GM12878 (cell line): ENCODE data around the gene PRRT1. TPM values are rescaled to one million over a fixed set of nuclear protein-coding genes. Genes with fewer than 3 reads are reported as not detected.

Source experiments
- ATAC-seq: fragments of 200-7000 bp; cut with Tn5 transposase; 3 replicates; pipeline ENCODE4 v1.9.1; 2020; ENCODE audit warnings: mild to moderate bottlenecking, moderate library complexity
- BruUV-seq: library from RNA; stranded (reverse); fragments of 400-500 nt; replicated peaks from 2 replicates; lab custom pipeline; 2021; lab: Mats Ljungman, UMichigan
- CTCF ChIA-PET: fragments of 300-600 bp; sonication (Branson Sonifier 250); formaldehyde crosslinking; extraction: SDS; loops from one replicate; lab custom pipeline; 2021; ENCODE audit warnings: inconsistent platforms; lab: Yijun Ruan, JAX
- POLR2A ChIA-PET: fragments of 350-600 bp; formaldehyde crosslinking; extraction: SDS; loops from one replicate; lab custom pipeline; 2021; ENCODE audit warnings: inconsistent platforms; lab: Charles Lee
- RAD21 ChIA-PET: fragments of 300-600 bp; sonication (Branson Sonifier 250); formaldehyde crosslinking; loops from one replicate; lab custom pipeline; 2023; ENCODE audit warnings: antibody characterized with exemption; ENCODE audit not compliant: unreplicated experiment; lab: Charles Lee
- SMC1A ChIA-PET: fragments of 300-600 bp; sonication (Branson Sonifier 250); formaldehyde crosslinking; loops from one replicate; lab custom pipeline; 2023; ENCODE audit not compliant: unreplicated experiment, uncharacterized antibody; lab: Charles Lee
- DNase-seq: peaks from one replicate; pipeline ENCODE4 v3.0.0-alpha.2; 2011; ENCODE audit warnings: low read depth, low spot score
- FAIRE-seq: peaks from 3 replicates; lab custom pipeline; 2011; peaks lifted over from hg19 to GRCh38; lab: Jason Lieb, UNC
- H2AFZ ChIP-seq: 2 replicates; pipeline ENCODE4 v1.6.0; 2011; ENCODE audit warnings: low read depth, low read length, control low read depth; ENCODE audit not compliant: control insufficient read depth
- H3K27ac ChIP-seq: 2 replicates; pipeline ENCODE4 v1.5.1; 2011; ENCODE audit warnings: control low read depth; ENCODE audit not compliant: control insufficient read depth, insufficient read depth
- H3K27me3 ChIP-seq, 2 experiments: replicated peaks in 1 of 2; 2 replicates each; pipeline versions ENCODE4 v1.6.0 to v1.6.1; 2011; ENCODE audit warnings: low read length in 1 of 2; ENCODE audit not compliant: control insufficient read depth in 2 of 2, insufficient read depth in 2 of 2
- H3K36me3 ChIP-seq, 2 experiments: 2 replicates each; pipeline ENCODE4 v1.5.1; 2011; ENCODE audit warnings: low read length in 1 of 2; ENCODE audit not compliant: control insufficient read depth in 2 of 2, insufficient read depth in 2 of 2
- H3K4me1 ChIP-seq: 2 replicates; pipeline ENCODE4 v1.6.1; 2011; ENCODE audit warnings: mild to moderate bottlenecking, low read length, moderate library complexity, mixed read lengths; ENCODE audit not compliant: control insufficient read depth, insufficient read depth
- H3K4me2 ChIP-seq: 2 replicates; pipeline ENCODE4 v1.6.0; 2011; ENCODE audit warnings: control low read depth; ENCODE audit not compliant: control insufficient read depth, insufficient read depth
- H3K4me3 ChIP-seq: fragments of 200-600 bp; sonication (generic); 2 replicates; pipeline ENCODE4 v1.5.1; 2016
- H3K79me2 ChIP-seq: 2 replicates; pipeline ENCODE4 v1.6.0; 2011; ENCODE audit warnings: low read length; ENCODE audit not compliant: control insufficient read depth, insufficient read depth
- H3K9ac ChIP-seq: 2 replicates; pipeline ENCODE4 v1.8.0; 2011; ENCODE audit warnings: low read length, control low read depth, mixed read lengths; ENCODE audit not compliant: control insufficient read depth, insufficient read depth
- H3K9me3 ChIP-seq: replicated peaks from 3 replicates; pipeline ENCODE4 v1.5.1; 2011; ENCODE audit warnings: mild to moderate bottlenecking, low read length; ENCODE audit not compliant: control insufficient read depth, insufficient read depth
- H4K20me1 ChIP-seq: 2 replicates; pipeline ENCODE4 v1.6.0; 2011; ENCODE audit not compliant: control insufficient read depth, insufficient read depth
- CEBPB ChIP-seq, 2 experiments: fragments of 150-350 bp in 1 of 2; IDR thresholded peaks; 2 replicates each; pipeline ENCODE4 v1.6.1; 2012 to 2014; ENCODE audit warnings: low read depth in 2 of 2, low read length in 2 of 2, borderline replicate concordance in 1 of 2, inconsistent platforms in 1 of 2
- KLF5 ChIP-seq: fragments of 450-650 bp; IDR thresholded peaks from 2 replicates; pipeline ENCODE4 v1.6.1; 2014; ENCODE audit warnings: mild to moderate bottlenecking; ENCODE audit not compliant: partially characterized antibody
- MTA3 ChIP-seq: IDR thresholded peaks from 2 replicates; pipeline ENCODE4 v1.6.1; 2012; ENCODE audit warnings: low read length, inconsistent platforms, borderline replicate concordance
- MYB ChIP-seq: fragments of 150-350 bp; IDR thresholded peaks from 2 replicates; pipeline ENCODE4 v1.6.1; 2014; ENCODE audit warnings: mild to moderate bottlenecking, low read depth, low read length, borderline replicate concordance
- PML ChIP-seq: IDR thresholded peaks from 2 replicates; pipeline ENCODE4 v1.6.1; 2012; ENCODE audit warnings: low read length, inconsistent platforms
- POLR2A ChIP-seq: IDR thresholded peaks from 2 replicates; pipeline ENCODE4 v1.6.1; 2011; ENCODE audit warnings: low read depth, mild to moderate bottlenecking, low read length
- RCOR1 ChIP-seq: conservative IDR thresholded peaks from 2 replicates; pipeline ENCODE4 v1.6.1; 2012; ENCODE audit warnings: low read depth, low read length, improper control_type of control experiment
- WGBS: methylation state at CpG from one replicate; pipeline ENCODE4 v1.1.6; 2016; ENCODE audit warnings: low lambda C conversion rate; ENCODE audit not compliant: insufficient replicate concordance, insufficient coverage; ENCODE audit errors: missing lambda C conversion rate; 5-methylcytosine and 5-hydroxymethylcytosine counted together
- in situ Hi-C: fragments of 300-500 bp; cut with MboI; formaldehyde crosslinking; loops from 9 replicates; pipeline ENCODE4 v1.14.3; 2018; ENCODE audit warnings: mixed read lengths
- intact Hi-C: fragments of 100-400 bp; cut with micrococcal nuclease; formaldehyde crosslinking; loops from one replicate; pipeline ENCODE4 v1.14.2; 2022; ENCODE audit not compliant: unreplicated experiment
- polyA plus RNA-seq, 11 experiments: library from polyadenylated mRNA; depleted of rRNA in 4 of 11; unstranded in 6 of 11; stranded (reverse) in 5 of 11; fragments of >200 nt; fragmentation: Nextera tagmentation in 4 of 11; fragmentation: Illumina TruSeq in 1 of 11; extraction: Ambion mirVana in 4 of 11; extraction: Trizol in 1 of 11; gene quantifications; 1 replicate in 1 of 11; 2 replicates in 10 of 11; pipeline versions ENCODE4 v1.2.1 to v1.2.3, GENCODE V29; 2011 to 2016; ENCODE audit warnings: inconsistent platforms in 2 of 11, missing spikeins in 2 of 11, low read depth in 1 of 11
- total RNA-seq, 4 experiments: library from RNA; depleted of rRNA in 3 of 4; stranded (reverse); fragments of >200 nt in 3 of 4; fragmentation: Illumina TruSeq in 1 of 4; extraction: Trizol in 1 of 4; gene quantifications; 2 replicates each; pipeline versions ENCODE4 v1.2.1 to v1.2.3, GENCODE V29; 2013 to 2021
- TF ChIP-seq, protein P1 (sequence below): fragments of 450-650 bp; IDR thresholded peaks from 2 replicates; pipeline ENCODE4 v1.6.1; 2016; ENCODE audit warnings: mild to moderate bottlenecking

PRRT1 gene
- total and polyA plus RNA-seq, 10 of the 15 experiments (the other 5 are each of a cell fraction or from before 2014, with no cell fraction given), result 0.04 to 0.15 (median 0.10) TPM; not detected in 6

DNA sequence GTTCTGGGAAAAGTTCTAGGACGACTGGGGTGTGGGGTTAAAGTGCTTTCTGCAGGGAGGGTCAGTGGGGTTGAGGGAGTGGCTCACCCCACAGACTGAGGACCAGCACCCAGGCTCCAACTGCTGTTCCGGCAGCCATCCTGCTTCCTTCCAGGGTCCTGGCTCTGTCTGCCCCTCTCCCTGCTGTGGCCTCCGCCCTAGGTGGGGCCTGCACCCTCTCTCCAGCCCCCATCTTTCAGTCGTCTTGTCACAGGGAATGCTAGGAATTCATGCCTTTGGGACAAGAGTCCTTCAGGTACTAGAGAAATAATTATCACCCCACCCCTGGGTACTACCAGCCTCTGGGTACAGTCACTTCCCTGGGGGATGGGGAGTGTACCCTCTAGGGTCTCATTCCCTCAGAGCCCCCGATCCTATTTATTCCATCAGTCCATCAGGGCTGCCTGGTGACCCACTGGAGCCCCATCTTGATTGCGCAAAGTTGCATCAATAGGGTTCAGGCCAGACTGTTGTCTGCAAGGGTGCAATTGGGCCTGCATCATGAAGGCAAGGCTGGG is 32.4 kb upstream of the PRRT1 start, which contains the start of gene AGER:
Gene AGER, minus strand, starts transcription at position 170 of the 557 bp plus-strand sequence. Its CDS starts 31 bp downstream, at position 139.
- no peak within 1 kb of the TSS for H3K27ac ChIP-seq
- H4K20me1 ChIP-seq, result no peaks in the 10 kb centered on the region
- ChIA-PET SMC1A (no interaction called here), RAD21 (no interaction called here), POLR2A (interaction anchor here (1.2 kb wide), 1 partner anchor 12 kb away, joined by 5 read pairs; no protein-coding TSS in a partner anchor), CTCF (no interaction called here)
- H3K4me2 ChIP-seq, result no peak within 1 kb of the TSS
- intact Hi-C loops, result no loop called here
- 87% methylated on average over 6 of the region's 6 CpGs for WGBS
- H3K4me1 ChIP-seq, result peaks cover 23% of the 10 kb centered on the region
- in situ Hi-C loops, result no loop called here
- H2AFZ ChIP-seq, result no peak within 1 kb of the TSS
- H3K9ac ChIP-seq, result no peak within 1 kb of the TSS
- no peaks in the 10 kb centered on the region for H3K9me3 ChIP-seq
- no peak within 1 kb of the TSS for H3K4me3 ChIP-seq
- no peaks in the 10 kb centered on the region for H3K27me3 ChIP-seq
- TF ChIP-seq MTA3 (0 out of 2 replicates have a peak, but pooled peaks have one; percentile 34), POLR2A (peak; percentile 49; the same call in 1 of the 2 replicates), PML (0 out of 2 replicates have a peak, but pooled peaks have one; percentile 40)
- TF ChIP-seq, protein P1, sequence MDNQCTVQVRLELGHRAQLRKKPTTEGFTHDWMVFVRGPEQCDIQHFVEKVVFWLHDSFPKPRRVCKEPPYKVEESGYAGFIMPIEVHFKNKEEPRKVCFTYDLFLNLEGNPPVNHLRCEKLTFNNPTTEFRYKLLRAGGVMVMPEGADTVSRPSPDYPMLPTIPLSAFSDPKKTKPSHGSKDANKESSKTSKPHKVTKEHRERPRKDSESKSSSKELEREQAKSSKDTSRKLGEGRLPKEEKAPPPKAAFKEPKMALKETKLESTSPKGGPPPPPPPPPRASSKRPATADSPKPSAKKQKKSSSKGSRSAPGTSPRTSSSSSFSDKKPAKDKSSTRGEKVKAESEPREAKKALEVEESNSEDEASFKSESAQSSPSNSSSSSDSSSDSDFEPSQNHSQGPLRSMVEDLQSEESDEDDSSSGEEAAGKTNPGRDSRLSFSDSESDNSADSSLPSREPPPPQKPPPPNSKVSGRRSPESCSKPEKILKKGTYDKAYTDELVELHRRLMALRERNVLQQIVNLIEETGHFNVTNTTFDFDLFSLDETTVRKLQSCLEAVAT, result no peak
- no TSS peak for BruUV-seq
- DNase-seq (no peak), FAIRE-seq (no peak), ATAC-seq (no peak)
- H3K79me2 ChIP-seq, result peaks cover 22% of the 10 kb centered on the region
- H3K36me3 ChIP-seq, result peaks cover 4 to 9% of the 10 kb centered on the region in 2 experiments; a peak in 3 of 4 replicates

DNA sequence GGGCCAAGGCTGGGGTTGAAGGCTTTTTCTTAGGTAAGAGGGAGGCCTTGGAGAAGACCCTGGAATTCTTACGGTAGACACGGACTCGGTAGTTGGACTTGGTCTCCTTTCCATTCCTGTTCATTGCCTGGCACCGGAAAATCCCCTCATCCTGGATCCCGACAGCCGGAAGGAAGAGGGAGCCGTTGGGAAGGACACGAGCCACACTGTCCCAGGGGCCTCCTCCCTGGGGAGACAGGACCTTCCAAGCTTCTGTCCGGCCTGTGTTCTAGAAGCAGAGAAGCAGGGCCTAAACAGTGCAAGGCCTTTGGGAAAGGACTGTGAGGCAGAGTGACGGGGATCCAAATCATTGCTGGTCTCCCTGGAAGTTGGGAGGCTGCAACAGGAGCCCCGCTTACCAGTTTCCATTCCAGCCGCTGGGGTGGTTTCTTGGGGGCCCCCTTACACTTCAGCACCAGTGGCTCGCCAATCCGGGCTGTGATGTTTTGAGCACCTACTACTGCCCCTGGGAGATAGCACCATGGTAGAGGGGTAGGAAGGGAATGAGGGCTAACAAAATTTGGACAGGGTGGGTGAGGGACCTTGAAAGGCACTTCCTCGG is 31.8 kb upstream of the PRRT1 start:
- Histone ChIP-seq H3K4me2 (no peak overlapping the region), H3K4me3 (no peak overlapping the region), H4K20me1 (no peaks in the 10 kb centered on the region), H3K27ac (no peak overlapping the region), H3K79me2 (peaks cover 22% of the 10 kb centered on the region), H2AFZ (no peak overlapping the region)
- no peak for TF ChIP-seq RCOR1
- TF ChIP-seq CEBPB (IDR thresholded peaks at IDR 0.05; ENCODE audit: borderline replicate concordance in 1 of 2, low read depth in 2 of 2, low read length in 2 of 2), result no peak
- TF ChIP-seq MYB, result no peak
- TF ChIP-seq KLF5, result no peak
- TF ChIP-seq, all 136 proteins: peak for 0
- in situ Hi-C loops (no loop called here), intact Hi-C loops (no loop called here)
- no peaks in the 10 kb centered on the region for H3K9me3 ChIP-seq
- CTCF ChIA-PET, result no interaction called here
- RAD21 ChIA-PET, result interaction anchor here (1.2 kb wide), 1 partner anchor 12 kb away, joined by 3 read pairs; no protein-coding TSS in a partner anchor
- BruUV-seq, result no TSS peak
- H3K27me3 ChIP-seq, result no peaks in the 10 kb centered on the region
- POLR2A ChIA-PET, result no interaction called here
- 88% methylated on average over 15 of the region's 15 CpGs for WGBS
- DNase-seq (no peak), FAIRE-seq (no peak), ATAC-seq (no peak)
- H3K9ac ChIP-seq, result no peak overlapping the region
- SMC1A ChIA-PET, result no interaction called here
- peaks cover 4 to 9% of the 10 kb centered on the region in 2 experiments; a peak in 3 of 4 replicates for H3K36me3 ChIP-seq
- H3K4me1 ChIP-seq, result peaks cover 21% of the 10 kb centered on the region
